Hematopoietic multipotent progenitor cell treated with erythropoietin and hydrocortisone succinate and interleukin-3 and kit ligand, for 15 days (in vitro differentiated cells): ENCODE results near the gene WRAP73.

Experiments
- DNase-seq: peaks from one replicate; pipeline ENCODE4 v3.0.0-alpha.2; 2015; ENCODE audit warnings: low spot score

The WRAP73 gene

DNA sequence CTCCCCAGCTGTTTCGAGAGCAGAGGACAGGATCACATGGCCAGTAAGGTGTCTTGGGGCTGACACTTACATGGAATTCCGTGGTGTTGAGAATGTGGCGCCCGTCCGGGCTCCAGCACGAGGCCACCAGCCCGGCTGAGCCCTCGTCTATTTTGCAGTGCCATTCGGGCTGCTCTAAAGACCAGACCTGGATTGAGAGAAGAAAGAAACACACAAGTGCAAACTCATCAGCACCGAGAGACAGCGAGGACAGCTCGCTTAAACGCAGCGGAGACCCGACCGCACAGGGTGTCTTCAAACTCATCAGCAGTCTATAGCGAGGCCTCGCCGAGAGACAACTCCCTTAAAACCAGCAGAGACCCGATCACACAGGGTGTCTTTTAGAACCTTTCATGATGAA is 3.3 kb downstream of the WRAP73 start:
- no peak for DNase-seq

DNA sequence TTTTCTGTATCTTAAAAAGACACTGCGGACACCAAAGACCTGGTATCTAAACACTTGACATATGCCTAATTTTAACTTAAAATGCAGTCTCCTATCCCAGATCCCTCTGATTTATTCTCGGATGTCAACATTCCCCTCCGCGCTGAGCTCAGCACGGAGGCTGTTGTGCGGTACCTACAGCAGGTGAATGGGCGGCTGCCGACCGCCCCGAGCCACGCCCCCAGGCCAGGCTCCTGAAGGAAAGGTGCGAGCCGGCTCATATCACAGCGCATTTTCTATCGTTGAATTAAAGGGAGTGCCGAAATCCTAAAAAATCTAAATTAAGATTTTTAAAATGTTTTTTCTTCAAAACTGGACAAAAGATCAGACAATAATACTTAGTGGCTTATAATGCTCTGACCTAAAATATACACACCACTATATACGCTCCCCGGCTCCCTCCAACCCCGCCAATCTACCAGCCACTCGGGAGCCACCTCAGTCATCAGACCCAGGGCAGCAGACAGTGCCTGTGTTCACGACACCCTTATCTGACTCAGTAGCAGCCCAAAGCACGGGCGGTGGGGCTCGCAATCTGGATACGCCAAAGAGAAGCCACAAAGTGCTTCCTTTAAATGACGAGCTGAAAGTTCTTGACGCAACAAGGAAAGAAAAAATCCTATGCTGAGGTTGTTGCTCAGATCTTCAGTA is 4.1 kb downstream of the WRAP73 start:
- DNase-seq = no peak

DNA sequence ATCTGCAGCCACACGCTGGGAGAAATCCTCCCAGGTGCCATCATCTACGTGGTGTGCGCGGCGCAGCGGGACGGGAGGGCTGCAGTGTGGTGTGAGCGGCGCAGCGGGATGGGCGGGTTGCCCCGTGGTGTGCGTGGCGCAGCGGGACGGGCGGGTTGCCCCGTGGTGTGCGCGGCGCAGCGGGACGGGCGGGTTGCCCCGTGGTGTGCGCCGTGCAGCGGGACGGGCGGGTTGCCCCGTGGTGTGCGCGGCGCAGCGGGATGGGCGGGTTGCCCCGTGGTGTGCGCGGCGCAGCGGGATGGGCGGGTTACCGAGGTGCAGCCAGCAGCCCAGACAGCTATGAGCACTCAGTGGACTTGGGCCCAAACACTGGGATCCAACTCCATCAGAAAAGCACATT is 4.7 kb downstream of the WRAP73 start:
- DNase-seq = no peak

DNA sequence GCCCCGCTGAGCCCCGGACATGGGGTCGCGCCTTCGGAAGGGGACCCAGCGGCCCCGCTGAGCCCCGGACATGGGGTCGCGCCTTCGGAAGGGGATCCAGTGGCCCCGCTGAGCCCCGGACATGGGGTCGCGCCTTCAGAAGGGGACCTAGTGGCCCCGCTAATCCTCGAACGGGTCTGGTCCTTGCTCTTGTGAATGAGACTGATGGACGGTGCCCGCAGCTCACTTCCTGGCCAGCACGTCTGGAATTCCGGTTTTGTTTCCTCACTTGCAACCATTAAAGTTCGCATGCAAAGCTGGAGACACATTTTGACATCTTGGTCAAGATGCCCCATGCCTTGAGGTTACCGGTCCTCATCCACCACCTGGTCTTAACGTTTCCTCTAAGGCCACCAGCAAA is 5.6 kb downstream of the WRAP73 start:
- DNase-seq = no peak

DNA sequence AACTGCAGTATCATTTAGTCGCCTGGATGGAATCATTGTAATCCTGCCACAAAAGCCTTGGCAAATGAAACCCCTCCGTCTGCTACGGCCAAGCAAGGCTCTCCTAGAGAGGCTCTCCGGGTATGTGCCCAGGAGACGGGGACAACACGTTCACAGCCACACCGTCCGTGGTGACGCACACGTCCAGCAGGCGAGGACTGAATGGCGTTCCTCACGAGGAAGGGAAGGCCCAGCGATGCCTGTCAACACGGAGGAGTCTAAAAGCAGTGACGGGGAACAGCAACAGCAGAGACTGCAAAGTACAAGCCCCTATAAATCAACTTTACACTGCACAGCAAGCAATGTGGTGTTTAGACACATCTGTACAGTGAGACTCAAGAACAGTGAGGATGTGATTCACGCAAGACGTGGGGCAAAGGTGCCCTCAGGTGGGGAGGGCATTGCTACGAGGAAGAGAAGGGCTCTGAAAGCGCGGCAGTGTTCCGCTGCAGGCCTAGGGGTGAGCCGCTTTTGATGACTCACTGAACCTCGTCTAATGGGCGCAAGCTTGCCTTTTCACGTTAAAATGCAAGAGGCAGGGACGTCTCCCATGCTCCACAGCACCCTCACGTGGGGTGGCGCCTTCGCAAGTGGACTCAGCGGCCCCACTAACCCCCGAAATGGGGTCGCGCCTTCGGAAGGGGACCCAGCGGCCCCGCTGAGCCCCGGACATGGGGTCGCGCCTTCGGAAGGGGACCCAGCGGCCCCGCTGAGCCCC is 6.8 kb downstream of the WRAP73 start:
- DNase-seq = no peak

DNA sequence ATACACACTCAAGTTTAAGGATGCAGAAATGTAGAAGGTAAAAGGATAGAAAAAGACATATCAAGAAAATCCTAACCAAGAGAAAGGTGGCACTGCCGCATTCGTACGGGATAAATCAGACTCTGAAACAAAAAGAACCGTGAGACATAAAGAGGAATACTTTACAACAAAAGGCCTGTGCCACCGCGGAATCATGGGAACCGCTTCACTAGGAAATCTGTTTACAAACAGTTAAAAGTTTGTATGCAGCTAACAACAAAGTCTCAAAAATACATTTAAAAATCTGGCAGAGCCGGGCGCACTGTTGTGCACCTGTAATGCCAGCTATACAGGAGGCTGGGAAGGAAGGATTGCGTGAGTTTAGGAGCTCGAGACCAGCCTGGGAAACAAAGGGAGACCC is 8.1 kb downstream of the WRAP73 start:
- DNase-seq = no peak

DNA sequence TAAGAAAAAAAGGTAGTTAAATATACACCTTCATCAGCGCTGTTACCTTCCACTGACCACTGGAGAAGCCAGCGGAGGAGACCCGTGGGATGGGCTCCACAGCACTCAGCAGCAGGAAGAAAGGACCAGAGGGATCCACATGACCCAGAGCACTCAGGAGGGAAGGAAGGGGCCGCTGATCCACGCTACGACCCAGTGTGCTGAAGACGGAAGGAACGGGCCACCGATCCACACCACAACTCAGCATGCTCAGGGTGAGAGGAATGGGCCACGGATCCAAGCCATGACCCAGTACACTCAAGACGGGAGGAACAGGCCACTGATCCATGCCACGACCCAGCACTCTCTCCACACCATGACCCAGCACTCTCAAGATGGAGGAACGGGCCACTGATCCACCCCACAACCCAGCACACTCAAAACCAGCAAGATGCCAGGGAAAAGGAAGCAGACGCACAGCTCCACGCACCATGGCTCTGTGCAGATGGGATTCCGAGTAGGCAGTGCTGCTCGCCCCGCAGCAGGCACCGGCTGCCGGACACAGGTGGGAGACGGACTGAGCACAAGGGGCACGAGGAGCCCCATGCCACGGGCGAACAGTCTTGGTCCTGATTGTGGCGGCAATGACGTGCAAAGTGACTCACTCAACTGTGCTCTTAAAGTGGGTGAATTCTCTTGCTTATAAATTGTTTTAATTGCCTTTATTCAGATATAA is 8.7 kb downstream of the WRAP73 start:
- DNase-seq = no peak

DNA sequence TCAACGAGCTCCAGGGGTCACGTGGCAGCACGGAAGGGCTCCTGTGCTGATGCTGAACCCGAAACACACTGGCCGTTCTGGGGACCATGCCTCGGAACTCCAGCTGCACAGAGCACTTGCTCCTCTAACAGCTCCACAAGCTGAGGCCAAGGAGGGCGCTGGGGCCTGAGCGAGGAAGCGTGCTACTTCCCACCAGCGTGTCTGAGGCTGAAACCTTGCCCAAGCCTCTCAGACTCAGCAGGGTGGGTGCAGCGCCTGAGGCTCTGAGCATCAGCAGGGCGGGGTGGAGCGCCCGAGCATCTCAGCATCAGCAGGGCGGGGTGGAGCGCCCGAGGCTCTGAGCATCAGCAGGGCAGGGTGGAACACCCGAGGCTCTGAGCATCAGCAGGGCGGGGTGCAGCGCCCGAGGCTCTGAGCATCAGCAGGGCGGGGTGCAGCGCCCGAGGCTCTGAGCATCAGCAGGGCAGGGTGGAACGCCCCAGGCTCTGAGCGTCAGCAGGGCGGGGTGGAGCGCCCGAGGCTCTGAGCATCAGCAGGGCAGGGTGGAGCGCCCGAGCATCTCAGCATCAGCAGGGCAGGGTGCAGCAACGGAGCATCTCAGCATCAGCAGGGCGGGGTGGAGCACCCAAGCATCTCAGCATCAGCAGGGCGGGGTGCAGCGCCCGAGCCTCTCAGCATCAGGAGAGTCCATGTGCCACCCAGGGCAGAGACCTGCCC is 9.6 kb downstream of the WRAP73 start:
- no peak for DNase-seq

DNA sequence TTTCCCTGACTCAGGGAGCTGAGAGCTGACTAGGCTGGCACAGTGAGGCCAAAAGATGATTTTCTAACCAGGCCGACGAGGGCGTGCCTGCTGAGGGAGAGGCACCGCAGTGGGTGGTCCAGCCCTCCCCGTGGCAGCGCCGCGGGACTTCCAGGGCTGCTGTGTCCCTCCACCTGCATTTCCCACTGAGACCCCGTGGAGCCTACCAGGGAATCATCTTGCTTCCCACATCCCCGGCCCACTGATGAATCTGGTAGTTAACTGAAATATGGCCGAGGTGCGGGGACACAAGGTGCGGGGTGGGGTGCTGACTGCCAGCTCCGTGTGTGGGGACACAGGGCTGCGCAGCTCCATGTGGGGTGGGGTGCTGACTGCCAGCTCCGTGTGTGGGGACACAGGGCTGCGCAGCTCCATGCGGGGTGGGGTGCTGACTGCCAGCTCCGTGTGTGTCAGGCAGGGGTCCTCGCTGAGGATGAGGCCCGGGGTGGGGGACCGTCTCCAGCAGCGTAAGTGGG is 10.4 kb downstream of the WRAP73 start:
- DNase-seq = no peak

DNA sequence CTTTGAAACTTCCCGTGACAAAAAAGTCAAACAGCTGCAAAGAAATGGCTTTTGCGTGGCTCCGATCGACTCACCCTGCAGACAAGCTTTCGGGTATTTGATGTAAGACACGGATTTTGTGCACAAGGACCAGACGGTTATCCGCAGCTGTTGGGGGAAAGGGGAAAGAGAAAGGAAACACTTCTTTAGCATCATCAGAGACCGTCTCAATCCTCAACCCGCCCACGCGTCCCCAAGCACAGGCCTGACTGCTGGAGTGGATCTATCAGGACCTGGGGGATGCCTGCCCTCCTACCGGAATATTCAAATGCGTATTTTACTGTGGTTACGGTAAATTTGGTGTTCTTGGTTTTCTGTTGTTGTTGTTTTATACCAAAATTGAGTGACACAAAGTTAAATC is 11.2 kb downstream of the WRAP73 start:
- no peak for DNase-seq

DNA sequence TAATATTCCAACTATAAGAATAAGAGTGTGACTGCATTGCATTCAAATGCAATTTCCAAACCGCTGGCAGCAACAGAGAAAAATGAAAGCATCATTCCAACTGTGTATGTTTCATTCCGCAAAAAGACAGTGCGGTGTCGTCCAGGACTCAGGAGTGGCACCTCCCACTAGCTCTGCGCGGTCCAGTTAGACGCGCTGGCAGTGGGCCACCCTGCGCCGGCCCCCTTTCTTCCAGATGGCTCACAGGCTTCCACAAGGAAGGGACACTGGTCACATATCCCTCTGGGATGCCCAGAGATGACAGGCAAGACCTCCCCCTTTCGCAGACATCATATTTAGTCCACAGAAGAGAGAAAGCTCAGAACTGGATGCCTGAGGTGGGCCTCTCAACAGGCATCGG is 11.9 kb downstream of the WRAP73 start:
- no peak for DNase-seq

DNA sequence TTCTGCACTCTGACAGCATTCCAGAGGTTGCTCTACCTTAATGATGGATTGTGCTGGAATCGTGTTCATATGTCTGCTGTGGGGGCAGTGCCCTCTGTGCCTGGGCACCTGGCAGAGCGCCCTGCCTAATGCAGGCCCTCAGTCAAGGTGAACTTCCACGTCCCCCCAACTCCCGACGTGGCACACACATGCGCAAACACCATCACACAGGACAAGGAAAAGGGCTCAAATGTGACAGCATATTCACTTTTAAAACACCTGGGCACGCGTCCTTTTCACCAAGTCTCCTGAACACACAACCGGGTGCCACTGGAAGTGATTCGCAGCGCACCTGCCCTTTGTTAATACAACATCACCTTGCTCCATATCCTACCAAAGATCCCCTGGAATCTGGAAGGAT is 13.4 kb downstream of the WRAP73 start:
- DNase-seq = no peak

DNA sequence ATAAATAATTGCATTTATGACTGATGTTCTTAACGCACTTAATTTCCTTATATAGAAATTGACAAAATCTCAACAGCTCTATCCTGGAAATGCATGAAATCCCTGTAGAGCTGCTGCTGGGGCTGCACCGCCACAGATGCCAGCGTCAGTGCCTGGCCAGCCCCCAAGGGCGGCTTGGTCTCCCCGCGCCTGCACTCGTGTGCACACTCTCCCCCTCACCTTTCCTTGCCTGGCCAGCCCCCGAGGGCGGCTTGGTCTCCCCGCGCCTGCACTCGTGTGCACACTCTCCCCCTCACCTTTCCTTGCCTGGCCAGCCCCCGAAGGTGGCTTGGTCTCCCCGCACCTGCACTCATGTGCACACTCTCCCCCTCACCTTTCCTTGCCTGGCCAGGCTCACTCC is 13.8 kb downstream of the WRAP73 start:
- no peak for DNase-seq

DNA sequence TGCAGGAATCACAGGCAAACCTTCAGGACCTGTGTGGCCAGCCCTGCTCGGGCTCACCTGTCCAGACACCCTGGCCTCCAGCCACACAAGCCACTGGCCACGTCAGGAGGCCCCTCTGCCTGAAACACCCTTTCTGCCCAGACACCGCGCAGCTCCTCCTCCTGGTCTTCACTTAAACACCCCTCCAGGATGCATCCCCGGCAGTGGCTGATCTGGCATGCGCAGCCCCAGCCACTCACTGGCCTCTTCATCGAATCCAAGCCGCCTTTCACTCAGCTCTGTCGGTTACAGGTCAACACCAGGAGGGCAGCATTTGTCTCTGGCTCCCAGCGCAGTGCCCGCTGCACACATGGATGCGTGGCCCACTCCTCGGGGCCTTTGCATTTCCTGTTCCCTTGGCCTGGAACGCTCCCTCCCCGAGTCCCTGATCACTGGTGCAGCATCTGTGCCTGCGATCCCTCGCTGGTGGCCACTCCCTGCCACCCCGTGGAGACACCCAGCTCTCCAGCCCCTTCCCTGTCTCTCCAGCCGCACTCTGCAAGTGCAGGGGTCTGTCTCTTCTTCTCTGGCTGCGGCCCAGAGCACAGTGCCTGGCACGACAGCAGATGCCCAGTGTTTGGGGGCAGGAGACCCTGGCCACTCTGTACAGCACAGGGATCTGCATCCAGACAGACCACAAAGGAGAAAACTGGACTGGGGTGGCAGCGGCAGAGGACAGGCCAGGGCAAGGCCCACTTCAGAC is 15.7 kb downstream of the WRAP73 start:
- no peak for DNase-seq

DNA sequence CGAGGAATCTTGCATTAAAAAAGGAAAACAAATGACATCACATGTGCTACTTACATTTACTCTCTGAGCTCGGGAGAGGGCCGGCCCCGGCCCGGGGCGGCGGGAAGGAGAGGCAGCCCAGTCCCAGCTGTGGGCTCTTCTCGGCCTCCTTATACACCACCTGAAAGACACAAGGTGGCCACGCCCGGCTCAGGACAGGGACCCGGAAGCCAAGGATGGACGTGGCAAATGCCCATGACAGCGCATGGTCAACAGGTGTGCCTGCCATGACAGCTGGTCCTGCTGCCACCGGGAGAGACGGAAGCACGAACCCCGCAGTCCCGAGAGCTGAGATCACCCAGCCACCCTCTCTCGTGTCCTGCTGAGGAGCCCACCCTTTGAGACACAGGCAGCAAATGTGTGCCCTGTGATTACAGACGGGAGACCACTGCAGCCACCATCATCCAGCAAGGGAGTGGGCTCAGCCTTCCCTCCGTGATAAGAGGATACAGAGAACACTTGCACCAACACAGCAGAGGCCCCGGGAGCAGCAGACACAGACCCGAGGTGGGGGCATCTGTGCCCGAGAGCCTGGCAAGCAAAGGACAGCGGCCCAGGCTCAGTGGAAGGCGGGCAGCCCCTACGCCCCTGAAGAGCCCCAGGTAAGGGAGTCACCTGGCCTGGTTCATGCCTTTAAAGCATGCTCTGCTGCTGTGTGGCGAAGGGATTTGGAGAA is 16.4 kb downstream of the WRAP73 start:
- DNase-seq = no peak

DNA sequence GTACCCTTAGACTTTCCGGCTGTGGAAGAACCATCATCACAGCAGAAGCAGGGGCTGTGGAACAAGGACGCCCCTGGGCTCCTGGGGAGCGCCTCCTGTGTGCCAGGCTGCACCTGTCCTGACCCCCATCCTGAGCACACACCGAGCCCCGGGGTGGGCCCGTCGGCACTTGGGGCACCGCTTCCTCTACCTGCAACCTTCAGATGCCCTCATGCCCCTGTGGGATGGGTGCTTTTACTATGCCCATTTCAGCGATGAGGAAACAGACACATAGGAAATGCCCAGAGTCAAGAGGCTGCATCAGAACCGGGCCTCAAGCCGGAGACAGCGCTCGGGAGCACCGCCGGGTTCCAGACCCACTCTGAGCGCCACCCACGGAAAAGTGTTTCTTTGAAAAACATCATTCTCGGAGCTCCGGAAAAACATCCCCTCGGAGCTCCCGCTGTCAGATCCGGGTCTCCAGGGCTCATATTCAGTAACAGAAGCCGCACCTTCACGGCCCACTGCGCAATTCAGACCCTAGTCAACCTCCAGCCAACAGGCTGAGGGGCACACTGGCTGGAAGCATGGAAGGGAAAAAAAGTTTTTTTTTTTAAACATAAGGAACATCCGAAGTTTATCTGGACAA is 17.1 kb downstream of the WRAP73 start:
- DNase-seq = no peak

DNA sequence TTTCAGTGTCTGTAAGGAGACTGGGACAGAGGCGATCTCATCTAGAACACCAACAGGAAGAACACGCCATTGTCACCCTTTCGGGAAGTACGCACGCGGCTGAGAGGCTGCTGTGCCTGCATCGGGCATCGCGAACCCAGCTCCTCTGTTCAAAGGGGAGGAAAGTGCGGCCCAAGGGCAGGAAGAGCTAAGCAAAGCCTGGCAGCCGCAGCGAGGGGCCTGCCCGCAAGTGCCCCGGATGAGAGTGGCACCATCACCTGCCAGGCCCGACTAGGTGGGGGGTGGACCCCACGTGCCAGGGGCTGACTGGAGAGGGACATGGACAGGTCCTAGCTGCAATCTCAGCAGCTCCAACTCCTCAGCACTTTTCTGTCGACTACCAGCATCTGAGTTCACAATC is 17.6 kb downstream of the WRAP73 start:
- DNase-seq = no peak

DNA sequence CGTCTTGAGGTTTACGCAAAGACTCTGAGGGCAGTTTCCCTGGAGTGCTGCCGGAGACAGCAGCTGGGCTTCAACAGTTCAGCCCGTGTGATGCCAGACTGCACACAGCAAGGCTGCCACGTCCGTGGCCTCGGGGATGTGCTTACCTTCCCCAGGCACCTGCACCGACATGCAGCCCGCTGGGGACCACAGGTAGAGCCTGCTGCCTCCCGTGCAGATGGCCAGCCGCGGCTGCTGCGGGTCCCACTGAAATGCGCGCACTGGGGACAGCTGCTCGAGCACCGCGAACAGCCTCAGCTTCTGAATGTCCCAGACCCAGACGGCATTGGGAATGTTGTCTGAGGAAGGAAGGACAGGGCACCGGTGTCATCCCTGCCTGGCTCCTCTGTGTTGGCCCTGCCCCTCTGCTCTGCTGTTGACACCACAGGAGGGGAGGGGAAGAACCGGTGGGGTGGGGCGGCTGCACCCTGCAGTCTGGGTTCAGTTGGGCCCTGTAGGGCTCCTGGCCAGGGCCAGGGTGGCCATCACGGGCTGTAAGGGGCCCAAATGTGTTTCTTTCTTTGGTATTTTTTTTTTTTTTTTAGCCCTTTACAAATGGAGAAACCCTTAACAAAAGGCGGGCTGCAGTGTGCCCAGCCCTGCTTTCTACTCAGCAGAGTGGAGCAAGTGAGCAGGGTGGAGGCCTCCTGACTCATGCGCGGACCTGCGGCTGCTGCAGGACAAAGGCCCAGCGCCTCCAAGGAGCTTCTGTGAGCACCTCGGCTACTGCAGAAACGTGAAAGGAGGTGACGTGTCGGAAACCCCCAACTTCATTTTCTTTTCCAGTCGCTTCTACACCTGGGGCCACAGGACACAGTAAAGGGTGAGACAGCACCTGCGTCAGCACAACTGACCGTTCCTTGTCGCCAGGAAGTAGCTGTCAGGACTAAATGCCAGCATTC is 18.3 kb downstream of the WRAP73 start:
- DNase-seq = no peak

DNA sequence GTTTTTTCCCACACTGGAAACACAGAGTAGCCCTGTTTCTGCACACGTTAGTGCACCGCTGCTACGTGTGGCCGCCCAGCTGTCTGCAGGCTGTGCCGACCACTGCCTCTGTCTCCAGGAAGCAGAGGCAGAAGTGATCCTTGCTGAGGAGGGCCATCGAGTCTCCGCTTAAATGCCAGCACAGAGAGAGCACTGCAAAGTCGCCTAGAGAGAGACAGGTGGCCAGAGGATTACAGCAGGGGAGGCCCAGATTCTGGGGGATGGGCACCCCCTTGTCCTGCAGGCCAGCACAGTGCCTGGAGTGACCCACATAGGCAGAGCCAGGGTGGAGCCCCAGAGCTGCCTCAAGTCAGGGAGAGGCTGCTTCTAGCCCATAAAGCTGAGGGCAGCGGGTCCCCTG is 19.0 kb downstream of the WRAP73 start:
- no peak for DNase-seq
